Measurements from ENCODE around the gene EEF1A2.

DNA sequence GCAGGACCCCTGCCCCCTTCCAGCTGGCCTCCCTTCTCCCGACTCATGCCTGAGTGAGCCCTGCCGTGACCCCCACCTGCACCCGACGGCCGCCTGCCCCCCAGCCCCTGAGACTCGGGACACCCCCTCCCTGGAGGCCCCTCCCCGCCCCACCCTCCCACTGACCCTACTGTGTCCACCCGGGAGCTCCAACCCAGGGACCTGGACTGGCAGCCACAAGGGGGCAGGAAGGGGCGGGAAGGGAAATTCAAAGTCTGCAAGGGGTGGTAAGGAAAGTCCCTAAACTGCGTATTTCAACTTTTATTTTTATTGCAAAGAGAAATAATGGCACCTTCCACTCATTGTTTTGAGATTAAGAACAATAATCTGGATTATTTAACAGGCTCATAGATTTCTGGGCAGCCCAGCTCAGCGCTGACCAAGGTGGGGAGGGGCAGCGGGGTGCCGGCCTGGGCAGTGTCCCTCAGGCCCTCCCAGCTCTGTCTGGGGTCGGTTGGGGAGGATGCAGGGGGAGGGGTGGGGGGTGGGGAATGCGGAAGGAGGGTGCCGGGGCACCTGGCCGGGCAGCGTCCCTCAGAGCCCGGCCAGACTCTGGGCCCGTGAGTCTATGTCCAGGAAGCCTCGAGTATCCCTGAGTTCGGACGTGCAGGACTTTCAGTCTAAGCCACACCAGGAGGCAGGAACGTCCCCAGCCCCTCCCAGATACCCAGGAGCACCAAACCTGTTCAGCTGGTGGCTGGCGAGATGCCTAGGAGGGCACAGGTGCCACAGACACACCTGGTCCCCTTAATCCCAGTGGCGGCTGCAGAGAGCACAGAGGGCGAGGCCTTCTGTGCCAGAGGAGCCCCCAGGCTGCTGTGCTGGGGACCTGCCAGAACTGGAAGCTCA is 39.6 kb upstream of the EEF1A2 start:
- no peak for TF ChIP-seq NFE2L2 (conservative IDR thresholded peaks at IDR 0.05; ENCODE audit: low read length)
- TF ChIP-seq, protein P1, sequence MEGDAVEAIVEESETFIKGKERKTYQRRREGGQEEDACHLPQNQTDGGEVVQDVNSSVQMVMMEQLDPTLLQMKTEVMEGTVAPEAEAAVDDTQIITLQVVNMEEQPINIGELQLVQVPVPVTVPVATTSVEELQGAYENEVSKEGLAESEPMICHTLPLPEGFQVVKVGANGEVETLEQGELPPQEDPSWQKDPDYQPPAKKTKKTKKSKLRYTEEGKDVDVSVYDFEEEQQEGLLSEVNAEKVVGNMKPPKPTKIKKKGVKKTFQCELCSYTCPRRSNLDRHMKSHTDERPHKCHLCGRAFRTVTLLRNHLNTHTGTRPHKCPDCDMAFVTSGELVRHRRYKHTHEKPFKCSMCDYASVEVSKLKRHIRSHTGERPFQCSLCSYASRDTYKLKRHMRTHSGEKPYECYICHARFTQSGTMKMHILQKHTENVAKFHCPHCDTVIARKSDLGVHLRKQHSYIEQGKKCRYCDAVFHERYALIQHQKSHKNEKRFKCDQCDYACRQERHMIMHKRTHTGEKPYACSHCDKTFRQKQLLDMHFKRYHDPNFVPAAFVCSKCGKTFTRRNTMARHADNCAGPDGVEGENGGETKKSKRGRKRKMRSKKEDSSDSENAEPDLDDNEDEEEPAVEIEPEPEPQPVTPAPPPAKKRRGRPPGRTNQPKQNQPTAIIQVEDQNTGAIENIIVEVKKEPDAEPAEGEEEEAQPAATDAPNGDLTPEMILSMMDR (IDR thresholded peaks at IDR 0.05) = peak; percentile 53
- peak in 1 of 2 experiments; percentile 61; a peak in 3 of 5 replicates for TF ChIP-seq RAD21 (conservative IDR thresholded peaks at IDR 0.05 in 1 of 2, IDR thresholded peaks at IDR 0.05 in 1 of 2)
- TF ChIP-seq, protein P2, sequence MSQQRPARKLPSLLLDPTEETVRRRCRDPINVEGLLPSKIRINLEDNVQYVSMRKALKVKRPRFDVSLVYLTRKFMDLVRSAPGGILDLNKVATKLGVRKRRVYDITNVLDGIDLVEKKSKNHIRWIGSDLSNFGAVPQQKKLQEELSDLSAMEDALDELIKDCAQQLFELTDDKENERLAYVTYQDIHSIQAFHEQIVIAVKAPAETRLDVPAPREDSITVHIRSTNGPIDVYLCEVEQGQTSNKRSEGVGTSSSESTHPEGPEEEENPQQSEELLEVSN (IDR thresholded peaks at IDR 0.05; ENCODE audit: borderline replicate concordance, low read depth) = no peak
- TF ChIP-seq, protein P3, sequence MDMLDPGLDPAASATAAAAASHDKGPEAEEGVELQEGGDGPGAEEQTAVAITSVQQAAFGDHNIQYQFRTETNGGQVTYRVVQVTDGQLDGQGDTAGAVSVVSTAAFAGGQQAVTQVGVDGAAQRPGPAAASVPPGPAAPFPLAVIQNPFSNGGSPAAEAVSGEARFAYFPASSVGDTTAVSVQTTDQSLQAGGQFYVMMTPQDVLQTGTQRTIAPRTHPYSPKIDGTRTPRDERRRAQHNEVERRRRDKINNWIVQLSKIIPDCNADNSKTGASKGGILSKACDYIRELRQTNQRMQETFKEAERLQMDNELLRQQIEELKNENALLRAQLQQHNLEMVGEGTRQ (IDR thresholded peaks at IDR 0.05) = no peak
- TF ChIP-seq NPAS2 (CRISPR knock-in tag; IDR thresholded peaks at IDR 0.05; ENCODE audit: borderline replicate concordance) = no peak
- no peak for TF ChIP-seq RCOR1 (IDR thresholded peaks at IDR 0.05; ENCODE audit: low read depth, low read length)
- no peak for TF ChIP-seq CHD2 (IDR thresholded peaks at IDR 0.05; ENCODE audit: low read length, partially characterized antibody)
